ENCODE data around the gene PTPDC1. TPM values are rescaled to one million over a fixed set of nuclear protein-coding genes. Genes with fewer than 3 reads are reported as not detected.
A peak's percentile ranks its signal among the peaks of the same experiment; 100 is the strongest.

Gene PTPDC1
- total RNA-seq, 4 donors from 2014 or later = 10.6 to 33.6 (median 21.6) TPM

GRCh38 chr9:94153905-94154304 is 69.6 kb downstream of the PTPDC1 start:
- TF ChIP-seq POLR2AphosphoS5 (IDR thresholded peaks at IDR 0.05) (no peak), EP300 (IDR thresholded peaks at IDR 0.05) (no peak), POLR2A (IDR thresholded peaks at IDR 0.05) (no peak), CTCF (IDR thresholded peaks at IDR 0.05) (no peak)

GRCh38 chr9:94156348-94157049 is 72.2 kb downstream of the PTPDC1 start:
- 60 to 73% methylated on average over 1 to 2 of the region's 11 CpGs for WGBS, 2 donors (ENCODE audit: low coverage in 1 of 2)
- no peak overlapping the region for H3K4me3 ChIP-seq
- H3K36me3 ChIP-seq = no peaks in the 10 kb centered on the region
- no peaks in the 10 kb centered on the region for H3K27me3 ChIP-seq
- H3K27ac ChIP-seq = peak overlapping the region; percentile 4 to 72 (median 68)
- TF ChIP-seq CTCF (IDR thresholded peaks at IDR 0.05) = no peak
- no peak for TF ChIP-seq POLR2AphosphoS5 (IDR thresholded peaks at IDR 0.05)
- TF ChIP-seq POLR2A (IDR thresholded peaks at IDR 0.05) = no peak
- no peak for TF ChIP-seq EP300 (IDR thresholded peaks at IDR 0.05)
- no peak for ATAC-seq
- H3K4me1 ChIP-seq = peaks cover 0 to 23% (median 6%) of the 10 kb centered on the region in 3 donors
- H3K9me3 ChIP-seq = no peaks in the 10 kb centered on the region

More at GRCh38 chr9:94153905-94154304, 69.6 kb downstream of the PTPDC1 start:
- Histone ChIP-seq H3K4me3 (no peak overlapping the region), H3K36me3 (no peaks in the 10 kb centered on the region), H3K27me3 (no peaks in the 10 kb centered on the region), H3K9me3 (no peaks in the 10 kb centered on the region), H3K4me1 (peaks cover 0 to 23% (median 6%) of the 10 kb centered on the region in 3 donors), H3K27ac (no peak overlapping the region)
- ATAC-seq = no peak
- 83 to 100% methylated on average over 1 of the region's 1 CpG for WGBS, 2 donors (ENCODE audit: low coverage in 1 of 2)

- H3K27me3 ChIP-seq = no peaks in the 10 kb centered on the region
- 32 to 57% methylated on average over 3 to 7 of the region's 10 CpGs for WGBS, 2 donors (ENCODE audit: low coverage in 1 of 2)
- no peaks in the 10 kb centered on the region for H3K36me3 ChIP-seq
- H3K4me1 ChIP-seq = peaks cover 0 to 23% (median 6%) of the 10 kb centered on the region in 3 donors
- peak; percentile 80 for ATAC-seq
- H3K9me3 ChIP-seq = no peaks in the 10 kb centered on the region
- peak overlapping the region; percentile 47 to 72 (median 68) for H3K27ac ChIP-seq
- H3K4me3 ChIP-seq = no peak overlapping the region
- TF ChIP-seq POLR2AphosphoS5 (IDR thresholded peaks at IDR 0.05) = no peak
- no peak for TF ChIP-seq EP300 (IDR thresholded peaks at IDR 0.05)
- TF ChIP-seq CTCF (IDR thresholded peaks at IDR 0.05) = no peak
- TF ChIP-seq POLR2A (IDR thresholded peaks at IDR 0.05) = no peak
Observed at GRCh38 chr9:94157050-94157801, 73.0 kb downstream of the PTPDC1 start.

Other genes with a start within 250 kb of the PTPDC1 start
- gene BARX1, start 129.1 kb upstream of the PTPDC1 start, total RNA-seq = 100 to 1,000 TPM in 2 of 4 donors, under 1 TPM in 2; 0.37 to 469 (median 84.4) TPM
- 10 to 100 TPM in 2 of 4 donors, 1 to 10 TPM in 2; 3.1 to 14.8 (median 8.3) TPM for gene ZNF169, start 174.8 kb downstream of the PTPDC1 start, total RNA-seq
- gene NUTM2F, start 244.2 kb downstream of the PTPDC1 start, total RNA-seq = not detected

Data from gastroesophageal sphincter (tissue), 4 donors.